ENCODE results near the gene POU3F3.

GRCh38 chr2:104840893-104841585, 12.9 kb upstream of the POU3F3 start:
- no peak for TF ChIP-seq CTCF (IDR thresholded peaks at IDR 0.05)
- TF ChIP-seq EP300 (IDR thresholded peaks at IDR 0.05), result no peak
- no peak for TF ChIP-seq POLR2A (IDR thresholded peaks at IDR 0.05)
